Measurements from ENCODE around the gene GRAMD1B. TPM values are rescaled to one million over a fixed set of nuclear protein-coding genes. Genes with fewer than 3 reads are reported as not detected.
A peak's percentile ranks its signal among the peaks of the same experiment; 100 is the strongest.

GRAMD1B gene
- total RNA-seq, 2 experiments from 2014 or later: 16.1 to 21.8 TPM

DNA sequence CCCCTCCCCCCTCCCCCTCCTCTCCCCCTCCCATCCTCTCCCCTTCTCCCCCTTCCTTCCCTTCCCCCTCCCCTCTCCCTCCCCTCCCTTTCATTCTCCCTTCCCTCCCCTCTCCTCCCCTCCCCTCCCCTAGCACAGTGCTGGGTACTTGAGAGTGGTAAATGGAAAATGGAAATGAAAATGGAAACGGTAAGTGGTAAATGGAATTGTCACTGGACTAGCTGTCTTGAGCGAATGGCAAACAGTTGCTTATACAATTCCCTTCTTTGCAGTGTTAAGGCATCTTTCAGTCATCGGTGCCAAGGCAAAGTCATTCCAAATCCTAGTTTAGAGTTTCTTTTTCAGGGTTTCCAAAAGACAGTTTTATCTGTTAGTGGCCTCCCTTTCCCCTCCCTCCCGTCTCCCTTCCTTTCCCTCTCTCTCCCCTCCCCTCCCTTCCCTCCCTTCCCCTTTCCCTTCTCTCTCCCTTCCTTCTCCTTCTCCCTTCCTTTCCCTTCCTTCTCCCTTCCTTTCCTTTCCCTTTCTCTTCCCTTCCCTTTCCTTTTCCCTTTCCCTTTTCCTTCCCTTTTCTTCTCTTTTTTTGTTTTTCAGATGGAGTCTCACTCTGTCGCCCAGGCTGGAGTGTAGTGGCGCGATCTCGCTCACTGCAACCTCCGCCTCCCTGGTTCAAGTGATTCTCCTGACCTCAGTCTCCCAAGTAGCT, 47.3 kb downstream of the GRAMD1B start:
- Mint-ChIP-seq H3K4me3 (no peak overlapping the region), H3K27ac (no peak overlapping the region), H3K4me1 (ENCODE audit: low read depth) (no peaks in the 10 kb centered on the region), H3K27me3 (no peaks in the 10 kb centered on the region), H3K9me3 (no peaks in the 10 kb centered on the region), H3K36me3 (ENCODE audit: low read depth) (no peaks in the 10 kb centered on the region)
- Histone ChIP-seq H3K4me3 (ENCODE audit: low read length) (no peak overlapping the region), H3K36me3 (ENCODE audit: insufficient read depth, low read length) (peaks cover 3% of the 10 kb centered on the region), H3K9me3 (ENCODE audit: control insufficient read depth in 1 of 2, insufficient read depth in 1 of 2, low read length in 2 of 2) (no peaks in the 10 kb centered on the region), H3K27me3 (ENCODE audit: control insufficient read depth in 1 of 2, insufficient read depth in 2 of 2, low read length in 2 of 2) (no peaks in the 10 kb centered on the region), H3K4me1 (ENCODE audit: insufficient read depth, low read length) (peaks cover 11% of the 10 kb centered on the region), H3K27ac (ENCODE audit: low read depth in 1 of 2, low read length in 2 of 2) (no peak overlapping the region)
- ATAC-seq (ENCODE audit: poor library complexity) (no peak), DNase-seq (no peak)
- intact Hi-C loops (cut with DNase I, micrococcal nuclease): loop anchor here (5.0 kb wide), 1 partner anchor 365 kb away; no protein-coding TSS in a partner anchor
- POLR2A ChIA-PET: no interaction called here
- TF ChIP-seq, protein P1, sequence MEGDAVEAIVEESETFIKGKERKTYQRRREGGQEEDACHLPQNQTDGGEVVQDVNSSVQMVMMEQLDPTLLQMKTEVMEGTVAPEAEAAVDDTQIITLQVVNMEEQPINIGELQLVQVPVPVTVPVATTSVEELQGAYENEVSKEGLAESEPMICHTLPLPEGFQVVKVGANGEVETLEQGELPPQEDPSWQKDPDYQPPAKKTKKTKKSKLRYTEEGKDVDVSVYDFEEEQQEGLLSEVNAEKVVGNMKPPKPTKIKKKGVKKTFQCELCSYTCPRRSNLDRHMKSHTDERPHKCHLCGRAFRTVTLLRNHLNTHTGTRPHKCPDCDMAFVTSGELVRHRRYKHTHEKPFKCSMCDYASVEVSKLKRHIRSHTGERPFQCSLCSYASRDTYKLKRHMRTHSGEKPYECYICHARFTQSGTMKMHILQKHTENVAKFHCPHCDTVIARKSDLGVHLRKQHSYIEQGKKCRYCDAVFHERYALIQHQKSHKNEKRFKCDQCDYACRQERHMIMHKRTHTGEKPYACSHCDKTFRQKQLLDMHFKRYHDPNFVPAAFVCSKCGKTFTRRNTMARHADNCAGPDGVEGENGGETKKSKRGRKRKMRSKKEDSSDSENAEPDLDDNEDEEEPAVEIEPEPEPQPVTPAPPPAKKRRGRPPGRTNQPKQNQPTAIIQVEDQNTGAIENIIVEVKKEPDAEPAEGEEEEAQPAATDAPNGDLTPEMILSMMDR (IDR thresholded peaks at IDR 0.05): no peak
- CTCF ChIA-PET: interaction anchor here (0.5 to 3.2 kb wide), 6 partner anchors 41 to 128 kb away, joined by 3 to 59 read pairs (median 4); no protein-coding TSS in a partner anchor

DNA sequence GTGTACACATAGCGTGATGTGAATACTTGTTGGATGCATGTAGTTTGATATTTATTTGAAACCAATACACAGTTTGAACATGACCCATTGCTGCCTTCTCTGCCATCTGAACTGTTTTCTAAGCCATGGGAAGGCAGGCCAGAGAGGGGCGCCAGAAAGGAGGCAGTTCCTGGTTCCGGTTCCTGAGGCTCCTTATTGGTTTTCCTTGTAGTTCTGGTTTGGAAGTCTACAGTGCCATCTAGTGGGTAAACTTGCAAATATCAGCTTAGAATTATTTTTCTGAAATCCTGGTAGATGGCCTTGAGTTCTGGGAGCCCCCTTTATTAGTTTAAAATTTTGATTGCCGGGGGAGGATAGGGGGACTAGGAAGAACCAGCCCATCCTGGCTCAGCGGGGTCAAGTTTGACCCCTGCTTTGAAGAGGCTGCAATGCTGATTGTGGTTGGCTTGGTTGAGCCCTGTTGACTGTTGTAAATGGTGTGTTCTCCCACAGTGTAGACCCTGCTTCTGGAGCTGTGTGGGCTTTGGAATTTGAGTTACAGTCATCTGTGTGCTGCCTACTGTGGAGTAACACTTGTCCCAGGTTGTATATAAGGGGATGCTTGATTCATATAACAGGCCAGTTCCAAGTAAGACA, 48.4 kb downstream of the GRAMD1B start:
- TF ChIP-seq, protein P1 (IDR thresholded peaks at IDR 0.05): peak; percentile 88
- Mint-ChIP-seq H3K4me3 (no peak overlapping the region), H3K27ac (no peak overlapping the region), H3K36me3 (ENCODE audit: low read depth) (no peaks in the 10 kb centered on the region), H3K27me3 (no peaks in the 10 kb centered on the region), H3K4me1 (ENCODE audit: low read depth) (no peaks in the 10 kb centered on the region), H3K9me3 (no peaks in the 10 kb centered on the region)
- peak; percentile 26 for ATAC-seq (ENCODE audit: poor library complexity)
- Histone ChIP-seq H3K4me3 (ENCODE audit: low read length) (peak overlapping the region; percentile 16), H3K9me3 (ENCODE audit: control insufficient read depth in 1 of 2, insufficient read depth in 1 of 2, low read length in 2 of 2) (no peaks in the 10 kb centered on the region), H3K27me3 (ENCODE audit: control insufficient read depth in 1 of 2, insufficient read depth in 2 of 2, low read length in 2 of 2) (no peaks in the 10 kb centered on the region), H3K36me3 (ENCODE audit: insufficient read depth, low read length) (peaks cover 3% of the 10 kb centered on the region), H3K27ac (ENCODE audit: low read depth in 1 of 2, low read length in 2 of 2) (no peak overlapping the region), H3K4me1 (ENCODE audit: insufficient read depth, low read length) (peaks cover 11% of the 10 kb centered on the region)
- intact Hi-C loops (cut with DNase I, micrococcal nuclease): loop anchor here (1.0 to 5.0 kb wide), 3 partner anchors 71 to 366 kb away; no protein-coding TSS in a partner anchor
- ChIA-PET CTCF (interaction anchor here (0.7 to 3.2 kb wide), 10 partner anchors 15 to 76 kb away, joined by 3 to 59 read pairs (median 4); no protein-coding TSS in a partner anchor), POLR2A (interaction anchor here (0.7 to 2.8 kb wide), 2 partner anchors 19 to 71 kb away, joined by 5 to 34 read pairs; no protein-coding TSS in a partner anchor)
- DNase-seq: peak in 9 of 14 experiments; percentile 4 to 78 (median 30)

DNA sequence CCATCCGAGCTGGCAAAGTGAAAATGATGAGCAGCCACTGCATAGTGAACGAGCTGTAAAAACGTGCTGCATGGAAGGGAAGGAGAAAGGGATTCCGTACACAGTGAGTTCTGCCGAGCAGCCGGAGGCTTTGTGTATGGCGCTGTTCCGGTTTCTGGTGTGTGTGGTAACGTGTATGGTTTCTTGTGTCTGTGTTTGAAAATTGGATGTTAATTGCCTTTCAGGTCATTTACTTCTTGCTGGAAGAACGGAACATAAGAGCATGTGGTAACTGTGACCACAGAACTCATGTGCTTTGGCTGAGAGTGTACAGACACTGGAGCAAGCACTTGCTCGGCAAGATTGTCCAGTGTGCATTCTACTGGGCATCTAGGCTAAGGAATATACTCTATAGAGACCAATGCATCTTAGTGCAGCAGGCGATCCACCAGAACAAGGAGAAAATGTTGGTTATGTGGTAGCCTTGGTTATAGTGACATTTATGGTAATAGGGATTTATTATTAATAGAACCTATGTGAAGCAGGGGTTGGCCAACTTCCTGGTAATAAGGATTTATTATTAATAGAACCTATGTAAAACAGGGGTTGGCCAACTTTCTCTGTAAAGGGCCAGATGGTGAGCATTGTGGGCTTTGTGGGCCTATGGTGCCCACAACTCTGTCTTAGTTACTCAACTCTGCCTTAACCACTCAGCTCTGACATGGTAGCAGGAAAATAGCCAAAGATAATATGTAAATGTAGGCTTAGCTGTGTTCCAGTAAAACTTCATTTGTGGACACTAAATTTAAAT, 49.2 kb downstream of the GRAMD1B start:
- H3K27ac Mint-ChIP-seq: no peak overlapping the region
- TF ChIP-seq, protein P1 (IDR thresholded peaks at IDR 0.05): no peak

More for the DNA sequence above, 49.2 kb downstream of the GRAMD1B start:
- ChIA-PET POLR2A (interaction anchor here (2.8 kb wide), 1 partner anchor 72 kb away, joined by 34 read pairs; no protein-coding TSS in a partner anchor), CTCF (interaction anchor here (0.7 to 3.2 kb wide), 10 partner anchors 14 to 77 kb away, joined by 3 to 59 read pairs (median 4); no protein-coding TSS in a partner anchor)
- Mint-ChIP-seq H3K36me3 (ENCODE audit: low read depth) (no peaks in the 10 kb centered on the region), H3K27me3 (no peaks in the 10 kb centered on the region), H3K9me3 (no peaks in the 10 kb centered on the region), H3K4me1 (ENCODE audit: low read depth) (no peaks in the 10 kb centered on the region), H3K4me3 (no peak overlapping the region)
- Histone ChIP-seq H3K27me3 (ENCODE audit: control insufficient read depth in 1 of 2, insufficient read depth in 2 of 2, low read length in 2 of 2) (no peaks in the 10 kb centered on the region), H3K36me3 (ENCODE audit: insufficient read depth, low read length) (peaks cover 7% of the 10 kb centered on the region), H3K4me1 (ENCODE audit: insufficient read depth, low read length) (peaks cover 11% of the 10 kb centered on the region), H3K9me3 (ENCODE audit: control insufficient read depth in 1 of 2, insufficient read depth in 1 of 2, low read length in 2 of 2) (no peaks in the 10 kb centered on the region), H3K27ac (ENCODE audit: low read depth in 1 of 2, low read length in 2 of 2) (no peak overlapping the region), H3K4me3 (ENCODE audit: low read length) (peak overlapping the region; percentile 16)
- DNase-seq: peak in 3 of 14 experiments; percentile 39 to 43 (median 39)
- peak; percentile 29 for ATAC-seq (ENCODE audit: poor library complexity)
- intact Hi-C loops (cut with DNase I, micrococcal nuclease): loop anchor here (5.0 kb wide), 1 partner anchor 367 kb away; no protein-coding TSS in a partner anchor

All from CD4-positive, alpha-beta T cell (primary cell).